Measurements from ENCODE around the gene KRTAP22-1.

GRCh38 chr21:30613836-30614235 is 12.9 kb downstream of the KRTAP22-1 start, which contains the start of gene KRTAP6-1:
- no peak for TF ChIP-seq POLR2AphosphoS5 (IDR thresholded peaks at IDR 0.05; ENCODE audit: low read depth, low read length)
- TF ChIP-seq REST (IDR thresholded peaks at IDR 0.05; ENCODE audit: insufficient read depth in 1 of 2, low read depth in 2 of 2, low read length in 2 of 2) = no peak
- no peak for TF ChIP-seq TAF1 (IDR thresholded peaks at IDR 0.05; ENCODE audit: borderline replicate concordance, insufficient read depth, low read length)

Data from PFSK-1 (cell line).